Measurements from ENCODE around the gene SH3RF3. TPM values are rescaled to one million over a fixed set of nuclear protein-coding genes. Genes with fewer than 3 reads are reported as not detected.

SH3RF3 gene
- total RNA-seq, 6 donors from 2014 or later, result 4.1 to 21.0 (median 8.0) TPM

DNA sequence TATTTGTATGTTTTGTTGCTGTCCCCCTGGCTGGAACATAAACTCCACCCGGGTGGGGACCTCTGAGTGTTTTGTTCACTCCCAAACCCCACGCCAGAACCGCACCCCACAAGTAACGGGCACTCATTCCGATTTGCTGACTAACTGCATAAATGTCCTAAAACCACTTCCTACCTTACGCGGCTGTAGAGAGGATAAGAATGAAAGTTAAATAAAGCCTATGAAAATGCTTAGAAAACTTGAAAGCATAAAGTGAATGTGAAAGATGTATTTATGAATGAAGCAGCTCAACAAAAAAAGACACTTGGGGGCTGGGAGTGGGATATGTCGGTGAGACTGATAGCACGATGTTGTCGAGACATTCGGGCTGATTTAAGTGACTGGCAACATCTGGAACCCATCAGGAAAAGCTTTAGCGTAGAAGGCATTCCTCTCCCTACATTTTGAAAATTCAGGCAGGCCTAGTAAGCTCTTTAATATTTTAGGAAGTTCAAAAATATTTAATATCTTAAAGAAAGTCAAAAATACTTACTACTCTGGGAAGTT is 206.7 kb downstream of the SH3RF3 start:
- Histone ChIP-seq H3K36me3 (no peaks in the 10 kb centered on the region), H3K9me3 (no peaks in the 10 kb centered on the region), H3K27ac (peak overlapping the region in 2 of 4 donors; percentile 7), H3K27me3 (no peaks in the 10 kb centered on the region), H3K4me1 (peaks cover 44 to 63% (median 55%) of the 10 kb centered on the region in 4 donors), H3K4me3 (no peak overlapping the region)
- no peak for DNase-seq
- ATAC-seq (ENCODE audit: low FRiP score in 2 of 2), result peak in 1 of 2 donors; percentile 57
- no peak for TF ChIP-seq EP300 (IDR thresholded peaks at IDR 0.05)
- TF ChIP-seq POLR2A (IDR thresholded peaks at IDR 0.05), result no peak
- TF ChIP-seq, protein P1, sequence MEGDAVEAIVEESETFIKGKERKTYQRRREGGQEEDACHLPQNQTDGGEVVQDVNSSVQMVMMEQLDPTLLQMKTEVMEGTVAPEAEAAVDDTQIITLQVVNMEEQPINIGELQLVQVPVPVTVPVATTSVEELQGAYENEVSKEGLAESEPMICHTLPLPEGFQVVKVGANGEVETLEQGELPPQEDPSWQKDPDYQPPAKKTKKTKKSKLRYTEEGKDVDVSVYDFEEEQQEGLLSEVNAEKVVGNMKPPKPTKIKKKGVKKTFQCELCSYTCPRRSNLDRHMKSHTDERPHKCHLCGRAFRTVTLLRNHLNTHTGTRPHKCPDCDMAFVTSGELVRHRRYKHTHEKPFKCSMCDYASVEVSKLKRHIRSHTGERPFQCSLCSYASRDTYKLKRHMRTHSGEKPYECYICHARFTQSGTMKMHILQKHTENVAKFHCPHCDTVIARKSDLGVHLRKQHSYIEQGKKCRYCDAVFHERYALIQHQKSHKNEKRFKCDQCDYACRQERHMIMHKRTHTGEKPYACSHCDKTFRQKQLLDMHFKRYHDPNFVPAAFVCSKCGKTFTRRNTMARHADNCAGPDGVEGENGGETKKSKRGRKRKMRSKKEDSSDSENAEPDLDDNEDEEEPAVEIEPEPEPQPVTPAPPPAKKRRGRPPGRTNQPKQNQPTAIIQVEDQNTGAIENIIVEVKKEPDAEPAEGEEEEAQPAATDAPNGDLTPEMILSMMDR (IDR thresholded peaks at IDR 0.05), result no peak
- TF ChIP-seq POLR2AphosphoS5 (IDR thresholded peaks at IDR 0.05), result no peak
- 32 to 37% methylated on average over 12 of the region's 12 CpGs for WGBS, 2 donors

GRCh38 chr2:109336296-109336695 is 207.3 kb downstream of the SH3RF3 start:
- no peak for TF ChIP-seq POLR2A (IDR thresholded peaks at IDR 0.05)
- TF ChIP-seq, protein P1 (IDR thresholded peaks at IDR 0.05), result no peak
- TF ChIP-seq EP300 (IDR thresholded peaks at IDR 0.05), result no peak
- TF ChIP-seq POLR2AphosphoS5 (IDR thresholded peaks at IDR 0.05), result no peak
- Histone ChIP-seq H3K4me1 (peaks cover 41 to 59% (median 51%) of the 10 kb centered on the region in 4 donors), H3K36me3 (no peaks in the 10 kb centered on the region), H3K4me3 (no peak overlapping the region), H3K9me3 (no peaks in the 10 kb centered on the region), H3K27me3 (no peaks in the 10 kb centered on the region), H3K27ac (peak overlapping the region in 1 of 4 donors; percentile 7)
- 75 to 81% methylated on average over 4 to 6 of the region's 6 CpGs for WGBS, 2 donors
- ATAC-seq (ENCODE audit: low FRiP score in 2 of 2), result no peak
- DNase-seq, result no peak

DNA sequence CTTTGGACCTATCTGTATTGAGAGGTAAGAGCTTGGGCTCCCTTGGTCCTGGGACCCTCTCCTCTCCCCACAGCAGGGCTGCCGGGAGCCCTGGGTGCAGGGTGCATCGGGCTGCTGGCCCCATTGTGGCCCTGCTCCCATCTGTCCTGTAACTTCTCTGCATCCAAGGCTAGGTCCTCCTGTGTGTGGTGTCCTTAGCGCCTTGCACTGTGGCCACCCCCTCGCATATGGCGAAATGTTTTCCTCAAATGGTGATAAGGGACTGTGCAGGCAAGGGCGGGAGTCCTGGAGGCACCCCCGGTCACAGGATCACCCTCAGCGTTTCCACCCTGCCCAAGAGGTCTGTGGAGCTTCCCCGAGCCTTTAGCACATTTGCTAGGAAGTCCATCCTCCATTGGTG is 208.2 kb downstream of the SH3RF3 start:
- Histone ChIP-seq H3K36me3 (no peaks in the 10 kb centered on the region), H3K9me3 (no peaks in the 10 kb centered on the region), H3K4me3 (no peak overlapping the region), H3K27ac (no peak overlapping the region), H3K27me3 (no peaks in the 10 kb centered on the region), H3K4me1 (peaks cover 32 to 54% (median 42%) of the 10 kb centered on the region in 4 donors)
- TF ChIP-seq POLR2A (IDR thresholded peaks at IDR 0.05) (no peak), POLR2AphosphoS5 (IDR thresholded peaks at IDR 0.05) (no peak), EP300 (IDR thresholded peaks at IDR 0.05) (no peak)
- TF ChIP-seq, protein P1 (IDR thresholded peaks at IDR 0.05), result no peak
- DNase-seq (peak in 1 of 2 donors; percentile 29), ATAC-seq (ENCODE audit: low FRiP score in 2 of 2) (no peak)
- WGBS, 2 donors, result 64 to 96% methylated on average over 3 to 9 of the region's 9 CpGs

DNA sequence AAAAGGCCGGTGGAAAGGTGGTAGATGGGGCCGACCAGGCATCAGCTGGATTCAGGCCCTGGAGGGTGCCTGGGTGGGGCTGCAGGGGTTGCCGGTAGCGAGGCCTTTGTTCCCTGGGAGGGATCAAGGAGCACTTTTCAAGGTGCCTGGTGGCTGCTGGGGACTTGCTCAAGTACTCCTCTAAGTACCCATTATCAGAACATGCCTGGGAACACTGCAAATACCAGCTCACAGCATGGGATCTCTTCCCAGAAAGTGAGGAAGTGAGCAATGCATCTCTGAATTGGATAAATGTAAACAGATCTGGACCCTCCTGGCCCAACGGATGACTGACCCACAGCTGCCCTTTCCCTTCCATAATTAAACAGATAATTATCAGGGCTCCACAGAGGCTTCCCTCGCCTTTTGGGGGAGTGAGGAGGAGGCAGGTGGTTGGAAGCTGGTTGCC is 210.5 kb downstream of the SH3RF3 start:
- Histone ChIP-seq H3K4me3 (no peak overlapping the region), H3K4me1 (peaks cover 18 to 38% (median 24%) of the 10 kb centered on the region in 4 donors), H3K27ac (peak overlapping the region in 3 of 4 donors; percentile 29 to 73 (median 63)), H3K36me3 (no peaks in the 10 kb centered on the region), H3K9me3 (no peaks in the 10 kb centered on the region), H3K27me3 (no peaks in the 10 kb centered on the region)
- peak in 1 of 2 donors; percentile 34 for DNase-seq
- TF ChIP-seq, protein P1 (IDR thresholded peaks at IDR 0.05), result no peak
- TF ChIP-seq POLR2A (IDR thresholded peaks at IDR 0.05) (no peak), POLR2AphosphoS5 (IDR thresholded peaks at IDR 0.05) (peak; percentile 67 to 76), EP300 (IDR thresholded peaks at IDR 0.05) (peak; percentile 39 to 88 (median 68))
- WGBS, 2 donors, result 49 to 58% methylated on average over 5 to 6 of the region's 6 CpGs
- no peak for ATAC-seq (ENCODE audit: low FRiP score in 2 of 2)

DNA sequence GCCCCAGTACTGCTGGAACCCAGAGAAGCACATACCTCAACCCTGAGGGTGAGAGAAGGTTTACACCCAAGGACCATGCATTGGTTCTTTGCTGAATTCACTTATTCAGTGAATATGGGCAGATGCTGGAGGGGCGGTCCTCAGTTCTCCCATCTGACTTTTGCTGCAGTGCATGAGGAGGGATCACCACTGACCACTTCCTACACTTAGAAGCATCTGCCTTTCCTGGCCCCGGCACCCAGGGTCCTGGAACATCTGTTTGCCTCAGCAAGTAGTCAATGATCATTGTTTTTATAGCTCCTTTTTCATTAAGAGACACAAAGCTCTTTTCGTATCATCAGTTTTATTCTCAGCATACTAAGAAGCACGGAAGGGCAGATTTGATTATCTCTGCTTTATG is 211.4 kb downstream of the SH3RF3 start:
- Histone ChIP-seq H3K27ac (peak overlapping the region in 1 of 4 donors; percentile 9), H3K27me3 (no peaks in the 10 kb centered on the region), H3K36me3 (no peaks in the 10 kb centered on the region), H3K4me1 (peaks cover 18 to 32% (median 24%) of the 10 kb centered on the region in 4 donors), H3K9me3 (no peaks in the 10 kb centered on the region), H3K4me3 (no peak overlapping the region)
- DNase-seq (no peak), ATAC-seq (ENCODE audit: low FRiP score in 2 of 2) (no peak)
- TF ChIP-seq POLR2AphosphoS5 (IDR thresholded peaks at IDR 0.05) (no peak), EP300 (IDR thresholded peaks at IDR 0.05) (no peak), POLR2A (IDR thresholded peaks at IDR 0.05) (no peak)
- TF ChIP-seq, protein P1 (IDR thresholded peaks at IDR 0.05), result no peak
- 83 to 94% methylated on average over 4 of the region's 4 CpGs for WGBS, 2 donors

Data from upper lobe of left lung (tissue), 6 donors.